B cell (primary cell): ENCODE measurements around the gene CALR3. TPM values are rescaled to one million over a fixed set of nuclear protein-coding genes. Genes with fewer than 3 reads are reported as not detected.

Experiments used
- ATAC-seq: fragments of 200-7000 bp; cut with Tn5 transposase; one replicate; pipeline ENCODE4 v1.10.0; 2021; ENCODE audit warnings: low read depth, mild to moderate bottlenecking, moderate number of reproducible peaks, moderate library complexity
- CTCF ChIA-PET: fragments of 350-600 bp; sonication (Branson Sonifier 250); formaldehyde crosslinking; loops from one replicate; lab custom pipeline; 2021; ENCODE audit warnings: antibody characterized with exemption, inconsistent platforms; lab: Charles Lee
- POLR2A ChIA-PET: fragments of 350-600 bp; sonication (Branson Sonifier 250); formaldehyde crosslinking; loops from one replicate; lab custom pipeline; 2021; ENCODE audit warnings: antibody characterized with exemption; lab: Charles Lee
- DNase-seq: peaks from one replicate; pipeline ENCODE4 v3.0.0; 2013
- H2AFZ ChIP-seq: 2 replicates; pipeline ENCODE4 v1.6.1; 2012; ENCODE audit warnings: mild to moderate bottlenecking, low read depth, low read length; ENCODE audit not compliant: insufficient read depth, poor library complexity, severe bottlenecking
- H3K27ac ChIP-seq, 2 donors: 1 replicate in 1 of 2; 2 replicates in 1 of 2; pipeline ENCODE4 v1.5.1; 2012 to 2013; ENCODE audit warnings: low read length in 2 of 2, mild to moderate bottlenecking in 2 of 2, moderate library complexity in 1 of 2
- H3K27me3 ChIP-seq, 4 experiments: fragments of 200-600 bp in 1 of 4; sonication (generic) in 1 of 4; replicated peaks in 1 of 4; 1 replicate in 2 of 4; 2 replicates in 2 of 4; pipeline versions ENCODE4 v1.6.1 to v1.7.0; 2013 to 2016; ENCODE audit warnings: low read length in 3 of 4, mild to moderate bottlenecking in 2 of 4, mixed read lengths in 1 of 4, moderate library complexity in 1 of 4; ENCODE audit not compliant: insufficient read depth in 4 of 4, control insufficient read depth in 3 of 4; ENCODE audit errors: control extremely low read depth in 1 of 4
- H3K36me3 ChIP-seq, 2 experiments: replicated peaks in 1 of 2; 1 replicate in 1 of 2; 2 replicates in 1 of 2; pipeline versions ENCODE4 v1.6.1 to v1.7.1; 2013; ENCODE audit warnings: low read length in 1 of 2; ENCODE audit not compliant: insufficient read depth in 2 of 2, control insufficient read depth in 1 of 2; ENCODE audit errors: control extremely low read depth in 1 of 2, extremely low read depth in 1 of 2
- H3K4me1 ChIP-seq, 2 donors: fragments of 200-600 bp in 1 of 2; sonication (generic) in 1 of 2; 1 replicate in 1 of 2; 2 replicates in 1 of 2; pipeline versions ENCODE4 v1.5.1 to v1.6.1; 2013 to 2017; ENCODE audit warnings: low read length in 2 of 2; ENCODE audit not compliant: control insufficient read depth in 2 of 2, insufficient read depth in 2 of 2
- H3K4me2 ChIP-seq: replicated peaks from 2 replicates; pipeline ENCODE3; 2012; ENCODE audit warnings: mild to moderate bottlenecking, low read depth, low read length; ENCODE audit not compliant: poor library complexity, severe bottlenecking
- H3K4me3 ChIP-seq, 5 experiments: fragments of 200-600 bp in 1 of 5; sonication (generic) in 1 of 5; 1 replicate in 3 of 5; 2 replicates in 2 of 5; pipeline versions ENCODE4 v1.5.1 to v1.7.0; 2011 to 2016; ENCODE audit warnings: low read length in 4 of 5, mild to moderate bottlenecking in 4 of 5, low read depth in 2 of 5, control low read depth in 1 of 5, moderate library complexity in 1 of 5; ENCODE audit not compliant: insufficient read depth in 1 of 5; ENCODE audit errors: control extremely low read depth in 1 of 5, extremely low read depth in 1 of 5
- H3K79me2 ChIP-seq: fragments of 200-600 bp; sonication (generic); one replicate; pipeline ENCODE4 v1.6.0; 2016; ENCODE audit warnings: low read length; ENCODE audit not compliant: control insufficient read depth, insufficient read depth
- H3K9ac ChIP-seq: fragments of 200-600 bp; sonication (generic); 2 replicates; pipeline ENCODE4 v1.6.1; 2017; ENCODE audit warnings: mild to moderate bottlenecking, low read length, moderate library complexity
- H3K9me3 ChIP-seq, 3 donors: one replicate each; pipeline versions ENCODE4 v1.6.1 to v1.7.1; 2013; ENCODE audit warnings: low read length in 2 of 3; ENCODE audit not compliant: control insufficient read depth in 2 of 3, insufficient read depth in 1 of 3; ENCODE audit errors: control extremely low read depth in 1 of 3
- H4K20me1 ChIP-seq: 2 replicates; pipeline ENCODE4 v1.6.0; 2012; ENCODE audit warnings: mild to moderate bottlenecking, low read length; ENCODE audit not compliant: insufficient read depth, control insufficient read depth, poor library complexity, severe bottlenecking
- H3K27ac Mint-ChIP-seq: one replicate; pipeline ENCODE4 v1.8.0; 2021; ENCODE audit warnings: mixed read lengths
- H3K27me3 Mint-ChIP-seq: one replicate; pipeline ENCODE4 v1.8.0; 2021; ENCODE audit warnings: mixed read lengths
- H3K4me1 Mint-ChIP-seq: one replicate; pipeline ENCODE4 v1.8.0; 2021; ENCODE audit warnings: mixed read lengths
- H3K4me3 Mint-ChIP-seq: one replicate; pipeline ENCODE4 v1.8.0; 2021; ENCODE audit warnings: mixed read lengths
- H3K9me3 Mint-ChIP-seq: one replicate; pipeline ENCODE4 v1.8.0; 2022; ENCODE audit warnings: mixed read lengths; ENCODE audit not compliant: insufficient read depth
- CTCF ChIP-seq: fragments of 200-600 bp; IDR thresholded peaks from one replicate; pipeline ENCODE4 v1.8.0; 2022; ENCODE audit warnings: antibody characterized with exemption, mild to moderate bottlenecking
- EZH2 ChIP-seq: IDR thresholded peaks from 2 replicates; pipeline ENCODE4 v1.6.1; 2012; ENCODE audit warnings: borderline replicate concordance, low read depth, mild to moderate bottlenecking, moderate library complexity, low read length; ENCODE audit not compliant: insufficient read depth, poor library complexity, severe bottlenecking
- WGBS: methylation state at CpG from one replicate; pipeline ENCODE4 v1.1.5; 2013; ENCODE audit warnings: missing lambda C conversion rate; ENCODE audit not compliant: insufficient coverage; 5-methylcytosine and 5-hydroxymethylcytosine counted together
- intact Hi-C: fragments of 100-400 bp; cut with micrococcal nuclease; formaldehyde crosslinking; loops from one replicate; pipeline ENCODE4 v1.10.0; 2022
- polyA plus RNA-seq: library from polyadenylated mRNA; depleted of rRNA; stranded (reverse); fragments of >200 nt; gene quantifications from 2 replicates; pipeline ENCODE4 v1.2.3, GENCODE V29; 2012
- total RNA-seq, 2 donors: library from RNA; stranded (reverse); fragments of 120-200 nt in 1 of 2; gene quantifications; 1 replicate in 1 of 2; 2 replicates in 1 of 2; pipeline versions ENCODE4 v1.2.3 to v1.2.4, GENCODE V29; 2013 to 2022

Gene CALR3
- total and polyA plus RNA-seq, 2 donors (not counting 1 experiment from before 2014, with no cell fraction given) = 0.44 TPM; not detected in 1

GRCh38 chr19:16463341-16463990 lies 32.5 kb downstream of the CALR3 start:
- no peak for DNase-seq
- TF ChIP-seq EZH2 (no peak), CTCF (no peak)
- H3K4me1 ChIP-seq = peaks cover 21 to 30% of the 10 kb centered on the region in 2 donors
- peaks cover 98% of the 10 kb centered on the region for H3K79me2 ChIP-seq
- Mint-ChIP-seq H3K27me3 (no peaks in the 10 kb centered on the region), H3K27ac (peak overlapping the region; percentile 39), H3K9me3 (no peaks in the 10 kb centered on the region), H3K4me1 (peaks cover 71% of the 10 kb centered on the region), H3K4me3 (no peak overlapping the region)
- POLR2A ChIA-PET = interaction anchor here (0.9 to 1.0 kb wide), 2 partner anchors 9 to 11 kb away, joined by 3 to 11 read pairs; no protein-coding TSS in a partner anchor
- no peak overlapping the region for H3K27ac ChIP-seq
- H3K36me3 ChIP-seq = peaks cover 0 to 9% of the 10 kb centered on the region in 2 experiments
- no peak overlapping the region for H3K4me2 ChIP-seq
- no peak overlapping the region for H3K9ac ChIP-seq
- H3K27me3 ChIP-seq = no peaks in the 10 kb centered on the region
- WGBS = 90% methylated on average over 6 of the region's 6 CpGs
- CTCF ChIA-PET = no interaction called here
- intact Hi-C loops = no loop called here
- H2AFZ ChIP-seq = no peak overlapping the region
- H3K9me3 ChIP-seq = no peaks in the 10 kb centered on the region
- H4K20me1 ChIP-seq = peaks cover 75% of the 10 kb centered on the region
- ATAC-seq = no peak
- H3K4me3 ChIP-seq = no peak overlapping the region

GRCh38 chr19:16462757-16463250 lies 33.2 kb downstream of the CALR3 start:
- DNase-seq = no peak
- Histone ChIP-seq H3K4me3 (no peak overlapping the region), H4K20me1 (peaks cover 81% of the 10 kb centered on the region), H3K9me3 (no peaks in the 10 kb centered on the region), H3K27me3 (no peaks in the 10 kb centered on the region), H2AFZ (no peak overlapping the region), H3K36me3 (peaks cover 0 to 9% of the 10 kb centered on the region in 2 experiments), H3K4me1 (peaks cover 28 to 34% of the 10 kb centered on the region in 2 donors), H3K27ac (no peak overlapping the region), H3K9ac (no peak overlapping the region), H3K4me2 (no peak overlapping the region), H3K79me2 (peaks cover 98% of the 10 kb centered on the region)
- peaks cover 74% of the 10 kb centered on the region for H3K4me1 Mint-ChIP-seq
- CTCF ChIA-PET = interaction anchor here (0.5 kb wide), 1 partner anchor 77 kb away, joined by 3 read pairs; no protein-coding TSS in a partner anchor
- H3K9me3 Mint-ChIP-seq = no peaks in the 10 kb centered on the region
- H3K27ac Mint-ChIP-seq = no peak overlapping the region
- intact Hi-C loops = no loop called here
- no peak overlapping the region for H3K4me3 Mint-ChIP-seq
- 61% methylated on average over 5 of the region's 6 CpGs for WGBS
- ATAC-seq = no peak
- POLR2A ChIA-PET = interaction anchor here (1.0 kb wide), 1 partner anchor 9 kb away, joined by 3 read pairs; no protein-coding TSS in a partner anchor
- no peak for TF ChIP-seq CTCF
- TF ChIP-seq EZH2 = no peak
- no peaks in the 10 kb centered on the region for H3K27me3 Mint-ChIP-seq
